Dendritic cell treated with granulocyte-macrophage colony-stimulating factor and Interleukin-4, amounts not matched to agents 40 ng/mL and 50 ng/mL, for 4 days (primary cell): ENCODE measurements around the gene GATAD2B.

Experiments
- H3K27ac Mint-ChIP-seq: one replicate; pipeline ENCODE4 v1.8.0; 2022; ENCODE audit warnings: mild to moderate bottlenecking, mixed read lengths
- H3K27me3 Mint-ChIP-seq: one replicate; pipeline ENCODE4 v1.8.0; 2022; ENCODE audit warnings: mild to moderate bottlenecking, mixed read lengths
- H3K36me3 Mint-ChIP-seq: one replicate; pipeline ENCODE4 v1.8.0; 2022; ENCODE audit warnings: low read depth, mixed read lengths
- H3K4me1 Mint-ChIP-seq: one replicate; pipeline ENCODE4 v1.8.0; 2022; ENCODE audit warnings: low read depth, mixed read lengths
- H3K4me3 Mint-ChIP-seq: one replicate; pipeline ENCODE4 v1.8.0; 2022; ENCODE audit warnings: mild to moderate bottlenecking, moderate library complexity, mixed read lengths
- H3K9me3 Mint-ChIP-seq: one replicate; pipeline ENCODE4 v1.8.0; 2022; ENCODE audit warnings: mixed read lengths
- intact Hi-C: fragments of 100-400 bp; cut with micrococcal nuclease; formaldehyde crosslinking; loops from one replicate; pipeline ENCODE4 v1.15.0; 2022

The GATAD2B gene

DNA sequence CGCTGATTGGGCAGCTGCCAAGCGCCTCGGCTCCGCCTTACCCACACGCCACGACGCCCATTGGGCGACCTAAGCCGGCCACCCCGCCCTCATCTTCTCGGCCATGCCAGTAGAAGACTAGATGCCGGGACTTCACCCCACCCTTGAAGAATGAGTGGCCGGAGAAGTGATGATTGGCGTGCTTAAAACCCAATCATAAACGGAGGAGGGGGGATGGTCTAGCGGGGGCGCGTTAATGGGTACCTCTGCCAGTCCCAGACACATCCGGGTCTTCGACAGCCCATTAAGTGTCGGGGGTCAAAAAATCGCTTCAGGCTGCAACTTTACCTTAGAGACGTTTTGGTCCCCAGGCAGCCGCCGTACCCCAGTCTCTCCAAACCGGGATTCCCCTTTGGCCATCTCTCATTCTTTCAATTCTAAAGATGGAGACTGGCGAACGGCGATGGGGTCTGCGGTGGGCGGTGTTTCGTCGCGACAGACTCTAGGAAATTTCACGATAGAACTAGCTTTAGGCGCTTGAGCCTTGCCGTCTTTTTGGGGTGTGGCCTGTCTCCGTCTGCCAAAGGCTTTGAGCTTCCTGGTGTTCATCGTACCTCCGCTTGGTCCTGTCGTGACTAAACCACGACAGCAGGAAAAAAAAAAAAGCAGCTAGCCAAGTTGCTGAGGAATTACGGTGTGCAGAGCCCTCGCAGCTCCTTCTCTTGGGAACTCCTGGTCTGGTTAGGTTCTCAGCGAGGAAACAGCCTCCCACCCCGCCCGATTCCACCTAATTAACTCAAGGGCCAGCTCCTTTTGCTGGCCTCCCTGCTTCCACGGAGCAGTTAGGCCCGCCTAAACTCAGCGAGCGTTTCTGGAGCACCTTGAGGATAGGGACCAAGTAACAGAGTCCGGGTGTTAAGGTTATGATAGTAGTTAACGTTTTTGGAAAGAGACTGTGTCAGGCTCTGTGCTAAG is at the start of gene GATAD2B:
TSS of gene GATAD2B (minus strand) at position 1 of the 954 bp plus-strand sequence. CDS start 94,625 bp downstream, outside the sequence.
- H3K27ac Mint-ChIP-seq, result peak within 1 kb of the TSS; percentile 92
- no peaks in the 10 kb centered on the region for H3K9me3 Mint-ChIP-seq
- intact Hi-C loops, result loop anchor here (1.0 to 10.0 kb wide), 4 partner anchors 22 to 118 kb away; partner anchors contain the start of genes CRTC2 and RAB13
- H3K4me1 Mint-ChIP-seq, result peaks cover 41% of the 10 kb centered on the region
- H3K4me3 Mint-ChIP-seq, result peak within 1 kb of the TSS; percentile 95
- H3K36me3 Mint-ChIP-seq, result peaks cover 19% of the 10 kb centered on the region
- H3K27me3 Mint-ChIP-seq, result no peaks in the 10 kb centered on the region

DNA sequence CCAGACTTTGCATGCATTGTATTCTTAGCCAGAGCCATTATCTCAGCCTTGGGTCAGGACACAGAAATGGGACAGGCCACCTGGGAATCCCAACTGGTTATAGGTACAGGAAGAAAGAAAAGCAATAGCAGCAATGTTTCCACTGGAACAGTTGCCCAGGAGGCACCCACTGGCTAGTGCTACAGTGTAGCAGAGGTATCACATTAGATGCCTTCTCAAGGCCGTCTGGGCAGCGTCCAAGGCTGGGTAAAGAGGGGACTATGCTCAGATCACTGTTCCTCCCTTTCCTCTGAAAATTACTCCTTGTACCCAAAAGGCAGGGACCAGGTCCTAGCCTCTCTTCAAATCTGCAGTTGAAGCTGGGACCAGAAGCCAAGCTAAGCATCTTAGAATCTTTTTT is 47.6 kb upstream of the GATAD2B start:
- no peak overlapping the region for H3K27ac Mint-ChIP-seq

DNA sequence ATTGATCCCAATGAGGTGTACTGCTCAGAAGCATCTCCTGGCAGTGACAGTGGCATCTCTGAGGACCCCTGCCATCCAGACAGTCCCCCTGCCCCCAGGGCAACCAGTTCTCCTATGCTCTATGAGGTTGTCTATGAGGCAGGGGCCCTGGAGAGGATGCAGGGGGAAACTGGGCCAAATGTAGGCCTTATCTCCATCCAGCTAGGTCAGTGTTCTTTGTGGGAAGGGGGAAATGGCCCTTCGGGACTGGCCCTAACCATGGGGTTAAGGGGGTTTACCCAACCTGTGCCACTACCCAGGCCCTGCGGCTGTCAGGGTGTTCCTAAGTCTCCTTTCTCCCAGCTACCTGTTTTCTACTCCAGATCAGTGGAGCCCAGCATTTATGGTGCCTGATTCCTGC is 46.2 kb upstream of the GATAD2B start:
- Mint-ChIP-seq H3K4me1 (peaks cover 51% of the 10 kb centered on the region), H3K27ac (no peak overlapping the region), H3K4me3 (no peak overlapping the region), H3K9me3 (no peaks in the 10 kb centered on the region), H3K27me3 (no peaks in the 10 kb centered on the region), H3K36me3 (peaks cover 28% of the 10 kb centered on the region)
- intact Hi-C loops, result no loop called here

More for the DNA sequence above, 47.6 kb upstream of the GATAD2B start:
- Mint-ChIP-seq H3K4me1 (peaks cover 55% of the 10 kb centered on the region), H3K9me3 (no peaks in the 10 kb centered on the region), H3K27me3 (no peaks in the 10 kb centered on the region), H3K4me3 (no peak overlapping the region), H3K36me3 (peaks cover 42% of the 10 kb centered on the region)
- intact Hi-C loops, result no loop called here

DNA sequence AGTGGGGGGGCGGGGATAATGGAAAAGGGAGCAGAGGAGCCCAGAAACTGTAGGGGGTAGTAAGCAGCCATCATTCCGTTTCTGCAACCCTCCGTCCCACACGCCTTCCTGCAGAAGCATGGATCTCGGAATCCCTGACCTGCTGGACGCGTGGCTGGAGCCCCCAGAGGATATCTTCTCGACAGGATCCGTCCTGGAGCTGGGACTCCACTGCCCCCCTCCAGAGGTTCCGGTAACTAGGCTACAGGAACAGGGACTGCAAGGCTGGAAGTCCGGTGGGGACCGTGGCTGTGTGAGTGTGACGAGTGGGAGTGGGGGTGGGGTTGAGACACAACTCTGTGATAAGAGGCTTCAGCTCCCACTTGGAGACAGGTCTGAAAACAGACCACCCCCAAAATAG is 45.6 kb upstream of the GATAD2B start:
- H3K4me1 Mint-ChIP-seq, result peaks cover 51% of the 10 kb centered on the region
- no peaks in the 10 kb centered on the region for H3K9me3 Mint-ChIP-seq
- peak overlapping the region; percentile 97 for H3K4me3 Mint-ChIP-seq
- intact Hi-C loops, result no loop called here
- H3K36me3 Mint-ChIP-seq, result peaks cover 23% of the 10 kb centered on the region
- no peaks in the 10 kb centered on the region for H3K27me3 Mint-ChIP-seq
- peak overlapping the region; percentile 95 for H3K27ac Mint-ChIP-seq

DNA sequence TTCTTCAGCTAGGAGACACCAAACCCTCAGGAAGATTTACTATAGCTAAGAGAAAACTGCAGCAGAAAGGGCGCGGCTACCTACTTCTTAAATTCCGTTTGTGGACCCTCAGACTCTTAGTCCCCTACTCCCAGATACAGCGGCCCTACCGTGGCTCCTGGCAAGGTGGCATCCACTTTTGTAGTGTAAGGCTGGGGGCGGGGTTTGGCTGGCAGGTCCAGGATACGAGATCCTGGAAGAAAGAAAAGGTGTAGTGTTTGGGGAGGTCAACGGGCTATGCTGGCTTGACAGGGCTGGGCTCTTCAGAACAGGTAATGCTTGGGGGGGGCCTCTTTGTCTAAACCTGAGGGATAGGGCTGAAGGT is 45.2 kb upstream of the GATAD2B start:
- Mint-ChIP-seq H3K27ac (peak overlapping the region; percentile 95), H3K4me3 (peak overlapping the region; percentile 97), H3K36me3 (peaks cover 19% of the 10 kb centered on the region), H3K27me3 (no peaks in the 10 kb centered on the region), H3K4me1 (peaks cover 48% of the 10 kb centered on the region), H3K9me3 (no peaks in the 10 kb centered on the region)
- intact Hi-C loops, result loop anchor here (1.0 kb wide), 2 partner anchors 9 to 10 kb away; partner anchors contain the start of genes CRTC2 and JTB

DNA sequence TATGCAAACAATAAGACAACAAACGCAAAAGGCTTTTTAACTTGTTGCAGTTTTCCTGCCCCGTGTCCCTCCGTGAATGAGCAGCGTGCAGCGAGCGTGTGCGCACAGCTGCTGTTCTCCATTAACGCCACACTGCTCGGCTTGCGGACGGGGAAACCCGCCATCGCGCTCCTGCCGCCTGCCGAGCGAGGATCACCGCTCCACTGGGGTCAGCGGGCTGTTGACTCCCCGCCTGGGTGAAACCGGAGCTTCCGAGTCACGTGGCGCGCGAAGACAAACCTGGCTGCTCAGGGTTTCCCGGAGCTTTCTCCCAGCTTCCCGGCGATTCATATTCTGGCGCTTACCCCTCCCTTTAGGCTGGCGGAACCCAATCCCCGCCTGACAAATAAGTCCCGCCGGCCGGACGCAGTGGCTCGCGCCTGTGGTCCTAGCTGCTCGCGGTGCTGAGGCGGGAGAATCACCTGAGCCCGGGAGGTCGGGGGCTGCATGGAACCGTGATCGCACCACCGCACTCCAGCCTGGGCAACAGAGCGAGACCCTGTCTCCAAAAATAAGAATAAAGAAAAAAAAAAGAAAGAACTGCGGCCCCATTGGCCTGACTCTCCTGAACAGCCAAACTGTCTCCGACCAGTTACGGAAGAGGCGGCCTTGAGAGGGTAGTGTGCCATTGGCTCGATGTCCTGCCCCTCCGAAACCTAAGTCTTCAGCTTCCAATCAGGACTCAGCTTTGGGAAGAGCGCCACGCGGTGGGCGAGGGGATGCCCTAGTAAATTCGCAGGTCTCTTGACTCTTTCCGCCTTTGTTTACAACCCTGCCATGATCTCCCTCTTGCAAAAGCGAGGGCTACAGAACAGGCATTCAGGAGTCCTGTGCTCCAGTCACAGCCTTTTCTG is 44.6 kb upstream of the GATAD2B start, which contains the start of gene CREB3L4:
TSS of gene CREB3L4 (plus strand) at position 796 of the 893 bp plus-strand sequence. CDS start 624 bp downstream, outside the sequence.
- H3K4me3 Mint-ChIP-seq, result peak within 1 kb of the TSS; percentile 97
- peaks cover 22% of the 10 kb centered on the region for H3K36me3 Mint-ChIP-seq
- no peaks in the 10 kb centered on the region for H3K9me3 Mint-ChIP-seq
- H3K27me3 Mint-ChIP-seq, result no peaks in the 10 kb centered on the region
- H3K4me1 Mint-ChIP-seq, result peaks cover 47% of the 10 kb centered on the region
- intact Hi-C loops, result loop anchor here (1.0 kb wide), 2 partner anchors 9 to 10 kb away; partner anchors contain the start of genes CRTC2 and JTB
- H3K27ac Mint-ChIP-seq, result peak within 1 kb of the TSS; percentile 95

DNA sequence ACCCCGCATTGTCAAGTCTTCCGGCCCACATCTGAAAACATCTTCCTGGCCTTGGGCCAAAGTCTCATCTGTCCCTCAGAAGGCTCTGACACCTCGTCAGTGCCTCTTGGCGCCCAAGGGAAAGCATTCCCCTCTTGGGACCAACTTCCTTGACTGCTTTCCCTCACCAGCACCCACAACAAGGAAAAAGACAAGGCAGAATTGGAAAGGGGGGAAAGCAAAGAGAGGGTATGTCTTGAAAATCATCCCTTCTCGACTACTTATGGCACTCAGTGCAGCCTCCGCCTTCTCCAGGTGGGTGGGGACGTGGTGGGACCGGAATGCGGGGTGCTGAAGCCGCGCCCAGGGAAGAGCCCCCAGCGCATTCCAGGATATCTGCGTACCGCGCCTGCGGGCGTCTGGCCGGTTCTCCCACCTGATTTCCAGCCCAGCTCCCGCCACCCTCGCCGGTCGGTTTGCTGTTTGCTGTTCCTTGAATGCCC is 41.1 kb upstream of the GATAD2B start:
- Mint-ChIP-seq H3K4me3 (peak overlapping the region; percentile 70), H3K27ac (peak overlapping the region; percentile 77), H3K36me3 (peaks cover 57% of the 10 kb centered on the region), H3K4me1 (peaks cover 73% of the 10 kb centered on the region), H3K27me3 (no peaks in the 10 kb centered on the region), H3K9me3 (no peaks in the 10 kb centered on the region)
- intact Hi-C loops, result loop anchor here (1.0 kb wide), 1 partner anchor 18 kb away; the partner anchor contains the start of gene DENND4B

DNA sequence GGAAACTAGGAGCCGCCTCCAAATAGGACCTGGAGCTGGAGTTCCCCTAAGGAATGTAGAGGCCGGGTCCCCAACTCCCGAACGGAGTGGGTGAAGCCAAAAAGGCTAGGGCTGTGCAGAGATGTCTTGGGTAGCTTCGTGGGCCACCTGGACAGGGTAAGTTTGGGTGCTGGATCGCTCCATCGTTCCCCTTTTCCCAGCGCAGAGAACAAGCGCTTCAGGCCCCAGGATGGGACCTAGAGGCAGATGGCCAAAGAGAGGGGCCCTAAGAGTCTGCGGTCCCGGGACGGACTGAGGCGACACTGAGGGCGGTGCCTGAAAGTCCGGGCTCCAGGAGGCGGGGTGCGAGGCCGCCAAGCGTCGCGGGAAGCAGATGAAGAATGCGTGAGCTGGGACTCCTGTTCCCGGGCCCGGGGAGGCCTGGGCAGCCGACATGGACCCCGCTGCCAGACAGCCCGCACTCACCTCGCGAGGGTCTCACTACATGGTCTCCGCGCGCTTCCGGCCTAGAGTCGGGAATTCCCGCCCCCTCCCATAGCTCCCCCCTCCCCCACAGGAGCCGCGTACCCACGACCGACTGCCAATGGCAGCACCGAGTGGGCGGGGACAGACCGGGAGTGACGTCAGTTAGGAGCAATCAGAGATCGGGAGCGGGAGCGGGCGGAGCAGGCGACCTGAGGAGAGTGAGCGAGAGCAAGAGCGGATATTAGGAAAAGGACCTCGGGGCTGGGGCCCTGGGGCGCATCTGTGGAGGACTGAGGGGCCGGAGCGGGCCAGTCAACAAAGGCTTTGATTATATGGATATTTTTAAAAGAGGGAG is 40.5 kb upstream of the GATAD2B start, which contains the start of gene SLC39A1:
TSS of gene SLC39A1 (minus strand) at position 508 of the 820 bp plus-strand sequence. CDS start 822 bp downstream, outside the sequence.
- peaks cover 63% of the 10 kb centered on the region for H3K36me3 Mint-ChIP-seq
- H3K4me1 Mint-ChIP-seq, result peaks cover 72% of the 10 kb centered on the region
- no peaks in the 10 kb centered on the region for H3K27me3 Mint-ChIP-seq
- intact Hi-C loops, result loop anchor here (1.0 kb wide), 1 partner anchor 17 kb away; the partner anchor contains the start of gene DENND4B
- H3K27ac Mint-ChIP-seq, result peak within 1 kb of the TSS; percentile 77
- H3K9me3 Mint-ChIP-seq, result no peaks in the 10 kb centered on the region
- H3K4me3 Mint-ChIP-seq, result peak within 1 kb of the TSS; percentile 70

DNA sequence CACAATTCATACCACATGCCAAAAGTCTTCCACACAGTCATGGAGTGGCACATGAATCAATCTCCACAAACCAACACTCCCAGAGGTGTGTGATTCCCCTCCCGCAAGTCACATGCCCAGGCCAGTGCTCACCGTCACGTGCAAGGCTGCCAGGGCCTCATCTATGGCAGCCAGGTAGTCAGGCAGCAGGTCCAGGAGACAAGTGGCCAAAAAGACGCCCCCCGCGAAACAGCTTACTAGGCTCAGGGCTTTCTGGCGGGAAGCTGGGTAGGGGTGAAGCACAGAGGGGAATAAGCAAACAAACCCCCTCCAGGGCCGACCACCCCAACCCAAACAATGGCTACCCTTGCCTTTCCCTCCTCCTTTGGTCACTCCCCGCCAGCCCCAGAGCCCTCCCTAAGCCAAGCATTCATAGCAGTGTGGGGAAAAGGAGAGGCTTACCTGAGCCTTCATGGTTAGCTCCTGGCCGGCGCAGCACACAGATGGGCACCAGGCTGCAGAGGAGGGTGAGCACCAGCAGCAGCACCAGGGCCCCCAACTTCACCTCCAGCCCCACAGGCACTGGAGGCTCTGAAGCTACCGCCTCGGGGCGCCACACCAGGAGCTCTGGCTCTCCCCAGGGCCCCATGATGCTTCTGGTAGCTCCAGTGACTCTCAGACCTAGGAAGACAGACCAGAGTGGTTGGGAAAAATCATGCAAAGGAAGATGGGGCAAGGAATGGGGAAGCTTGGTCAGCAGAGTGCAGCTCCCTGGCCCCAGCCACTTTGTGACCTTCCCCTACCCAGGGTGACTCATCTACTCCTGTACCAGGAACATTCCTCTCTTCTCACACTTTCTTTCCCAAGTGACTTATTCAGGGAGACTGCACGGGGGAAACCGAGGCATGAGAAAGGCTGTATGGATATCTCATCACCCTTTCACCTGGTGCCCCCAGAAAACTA is 39.6 kb upstream of the GATAD2B start:
- Mint-ChIP-seq H3K4me1 (peaks cover 68% of the 10 kb centered on the region), H3K36me3 (peaks cover 69% of the 10 kb centered on the region), H3K27ac (peak overlapping the region; percentile 77), H3K27me3 (no peaks in the 10 kb centered on the region), H3K9me3 (no peaks in the 10 kb centered on the region), H3K4me3 (peak overlapping the region; percentile 70)
- intact Hi-C loops, result loop anchor here (1.0 kb wide), 1 partner anchor 16 kb away; the partner anchor contains the start of gene DENND4B

DNA sequence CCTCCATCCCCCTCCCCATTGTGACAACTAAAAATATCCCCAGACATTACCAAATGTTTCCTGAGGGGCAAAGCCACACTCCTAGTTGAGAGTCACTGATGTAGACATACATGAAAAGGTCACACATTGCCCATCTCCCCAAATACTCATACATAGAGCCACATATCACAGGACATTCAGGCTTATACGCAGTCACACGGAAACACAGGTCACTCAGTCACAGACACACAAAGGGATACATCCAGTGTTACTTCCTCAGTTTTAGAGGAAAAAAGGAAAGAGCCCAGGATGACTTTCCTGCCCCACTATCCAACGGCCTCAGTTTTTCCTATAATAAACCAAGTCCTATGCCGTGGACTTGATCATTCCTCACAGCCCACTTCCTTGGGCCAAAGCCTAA is 38.6 kb upstream of the GATAD2B start:
- Mint-ChIP-seq H3K27ac (no peak overlapping the region), H3K9me3 (no peaks in the 10 kb centered on the region), H3K4me3 (peak overlapping the region; percentile 70), H3K4me1 (peaks cover 77% of the 10 kb centered on the region), H3K36me3 (peaks cover 68% of the 10 kb centered on the region), H3K27me3 (no peaks in the 10 kb centered on the region)
- intact Hi-C loops, result no loop called here

DNA sequence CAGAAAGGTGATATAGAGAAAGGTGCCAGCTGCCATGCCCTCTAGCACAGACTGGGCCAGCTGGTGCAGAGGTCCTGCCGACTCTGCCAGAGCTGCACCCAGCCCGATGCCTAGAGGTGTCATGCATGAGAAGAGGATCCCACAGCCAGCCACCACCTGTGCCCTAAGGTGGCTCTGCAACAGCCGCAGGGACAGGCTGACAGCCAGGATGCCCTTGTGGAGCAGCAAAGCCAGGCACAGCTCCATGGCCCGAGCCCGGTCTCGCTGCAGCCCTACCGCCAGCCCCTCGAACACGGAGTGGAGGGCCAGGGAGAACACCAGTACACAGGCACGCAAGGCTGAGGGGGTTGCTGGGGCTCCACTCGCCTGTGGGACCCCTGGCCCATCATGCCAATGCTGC is 37.4 kb upstream of the GATAD2B start:
- intact Hi-C loops, result no loop called here

DNA sequence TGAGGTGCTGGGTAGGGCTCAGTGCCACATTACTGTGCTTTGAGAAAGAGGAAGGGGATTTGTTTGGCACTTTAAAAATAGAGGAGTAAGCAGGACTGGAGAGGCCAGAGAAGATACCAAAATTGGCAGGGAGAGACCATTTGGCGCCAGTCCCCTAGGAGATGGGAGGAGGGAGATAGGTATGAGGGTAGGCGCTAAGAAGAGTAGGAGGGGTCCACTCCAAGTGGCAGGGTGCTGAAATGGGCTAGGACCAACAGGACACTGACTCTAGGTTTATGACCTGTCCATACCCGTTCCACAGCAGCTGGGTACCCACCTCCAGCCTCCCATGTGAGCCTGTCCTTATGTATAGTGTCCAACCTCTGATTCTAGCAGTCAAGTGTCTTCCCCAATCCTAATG is 36.7 kb upstream of the GATAD2B start:
- intact Hi-C loops, result no loop called here
- Mint-ChIP-seq H3K9me3 (no peaks in the 10 kb centered on the region), H3K4me3 (peak overlapping the region; percentile 14), H3K4me1 (peaks cover 79% of the 10 kb centered on the region), H3K27me3 (no peaks in the 10 kb centered on the region), H3K27ac (peak overlapping the region; percentile 94), H3K36me3 (peaks cover 69% of the 10 kb centered on the region)

More for the DNA sequence above, 37.4 kb upstream of the GATAD2B start:
- Mint-ChIP-seq H3K4me1 (peaks cover 78% of the 10 kb centered on the region), H3K36me3 (peaks cover 61% of the 10 kb centered on the region), H3K27me3 (no peaks in the 10 kb centered on the region), H3K9me3 (no peaks in the 10 kb centered on the region), H3K27ac (peak overlapping the region; percentile 94), H3K4me3 (no peak overlapping the region)
